ENCODE data around the gene ZNF747. TPM values are rescaled to one million over a fixed set of nuclear protein-coding genes. Genes with fewer than 3 reads are reported as not detected.

Gene ZNF747
- total and polyA plus RNA-seq, 8 donors = 6.6 to 11.8 (median 9.0) TPM

DNA sequence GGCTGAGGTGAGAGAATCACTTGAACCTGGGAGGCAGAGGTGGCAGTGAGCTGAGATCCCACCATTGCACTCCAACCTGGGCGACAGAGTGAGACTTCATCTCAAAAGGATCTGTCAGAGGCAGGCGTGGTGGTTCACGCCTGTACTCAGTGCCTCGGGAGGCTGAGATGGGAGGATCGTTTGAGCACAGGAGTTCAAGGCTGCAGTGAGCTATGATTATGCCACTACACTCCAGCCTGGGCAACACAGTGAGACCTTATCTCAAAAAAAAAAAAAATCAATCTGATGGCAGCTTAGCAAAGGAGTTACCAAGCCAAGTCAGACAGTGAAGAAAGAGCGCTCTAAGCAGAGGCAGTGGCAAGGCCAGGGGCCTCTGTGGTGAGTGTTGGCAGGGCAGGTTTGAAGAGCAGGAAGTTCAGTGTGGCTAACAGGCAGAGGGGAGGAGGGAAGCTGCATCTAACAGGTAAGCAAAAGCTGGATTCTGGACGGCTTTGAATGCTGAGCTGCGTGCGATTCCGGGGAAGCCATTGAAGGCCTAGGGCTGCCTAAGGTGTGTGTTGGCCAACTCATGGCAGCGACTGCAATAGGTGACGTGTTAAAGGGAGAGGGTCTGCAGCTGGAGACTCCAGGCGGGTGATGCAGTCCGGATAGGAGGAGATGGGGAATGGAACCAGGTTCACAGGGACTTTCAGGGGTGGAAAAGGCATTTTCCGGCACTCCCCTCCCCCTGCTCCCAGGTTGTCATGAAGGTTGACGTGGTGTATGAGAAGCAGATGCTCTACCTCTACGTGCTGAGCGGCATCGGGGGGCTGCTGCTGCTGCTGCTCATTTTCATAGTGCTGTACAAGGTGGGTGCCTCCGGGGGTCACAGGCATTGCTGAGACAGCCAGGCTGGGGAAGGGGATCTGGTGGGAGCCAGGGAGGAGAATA, 15.3 kb downstream of the ZNF747 start:
- intact Hi-C loops (cut with DNase I) = no loop called here
- DNase-seq (no peak), ATAC-seq (no peak)
- Histone ChIP-seq H3K36me3 (peaks cover 0 to 82% of the 10 kb centered on the region in 2 donors), H3K27me3 (no peaks in the 10 kb centered on the region), H3K27ac (no peak overlapping the region), H3K4me1 (no peaks in the 10 kb centered on the region), H3K9me3 (no peaks in the 10 kb centered on the region), H3K4me3 (no peak overlapping the region)
- TF ChIP-seq, protein P1, sequence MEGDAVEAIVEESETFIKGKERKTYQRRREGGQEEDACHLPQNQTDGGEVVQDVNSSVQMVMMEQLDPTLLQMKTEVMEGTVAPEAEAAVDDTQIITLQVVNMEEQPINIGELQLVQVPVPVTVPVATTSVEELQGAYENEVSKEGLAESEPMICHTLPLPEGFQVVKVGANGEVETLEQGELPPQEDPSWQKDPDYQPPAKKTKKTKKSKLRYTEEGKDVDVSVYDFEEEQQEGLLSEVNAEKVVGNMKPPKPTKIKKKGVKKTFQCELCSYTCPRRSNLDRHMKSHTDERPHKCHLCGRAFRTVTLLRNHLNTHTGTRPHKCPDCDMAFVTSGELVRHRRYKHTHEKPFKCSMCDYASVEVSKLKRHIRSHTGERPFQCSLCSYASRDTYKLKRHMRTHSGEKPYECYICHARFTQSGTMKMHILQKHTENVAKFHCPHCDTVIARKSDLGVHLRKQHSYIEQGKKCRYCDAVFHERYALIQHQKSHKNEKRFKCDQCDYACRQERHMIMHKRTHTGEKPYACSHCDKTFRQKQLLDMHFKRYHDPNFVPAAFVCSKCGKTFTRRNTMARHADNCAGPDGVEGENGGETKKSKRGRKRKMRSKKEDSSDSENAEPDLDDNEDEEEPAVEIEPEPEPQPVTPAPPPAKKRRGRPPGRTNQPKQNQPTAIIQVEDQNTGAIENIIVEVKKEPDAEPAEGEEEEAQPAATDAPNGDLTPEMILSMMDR (IDR thresholded peaks at IDR 0.05) = no peak

DNA sequence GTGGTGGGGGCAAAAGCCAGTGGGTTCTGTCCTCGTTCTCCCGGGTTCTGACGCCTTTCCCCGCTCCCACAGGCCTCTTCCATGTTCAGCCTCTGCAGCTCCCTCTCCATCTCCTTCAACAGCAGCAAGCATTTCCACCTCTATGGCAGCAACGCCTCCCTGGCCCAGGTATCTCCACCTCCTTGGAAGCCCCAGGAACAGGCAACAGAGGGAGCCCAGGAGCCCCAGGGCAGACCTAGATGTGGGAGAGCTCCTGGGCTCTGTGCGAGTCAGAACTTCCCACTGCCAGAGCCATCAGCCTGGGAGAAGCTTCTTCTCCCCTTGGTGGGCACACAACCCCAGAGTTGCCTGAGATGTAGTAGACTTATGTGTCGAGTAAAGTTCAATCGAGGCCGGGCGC, 16.1 kb downstream of the ZNF747 start:
- DNase-seq (no peak), ATAC-seq (no peak)
- peaks cover 0 to 87% of the 10 kb centered on the region in 2 donors for H3K36me3 ChIP-seq
- no peaks in the 10 kb centered on the region for H3K4me1 ChIP-seq
- H3K9me3 ChIP-seq = no peaks in the 10 kb centered on the region
- no peak overlapping the region for H3K4me3 ChIP-seq
- H3K27ac ChIP-seq = no peak overlapping the region
- H3K27me3 ChIP-seq = no peaks in the 10 kb centered on the region
- TF ChIP-seq, protein P1 (IDR thresholded peaks at IDR 0.05) = no peak
- intact Hi-C loops (cut with DNase I) = no loop called here

DNA sequence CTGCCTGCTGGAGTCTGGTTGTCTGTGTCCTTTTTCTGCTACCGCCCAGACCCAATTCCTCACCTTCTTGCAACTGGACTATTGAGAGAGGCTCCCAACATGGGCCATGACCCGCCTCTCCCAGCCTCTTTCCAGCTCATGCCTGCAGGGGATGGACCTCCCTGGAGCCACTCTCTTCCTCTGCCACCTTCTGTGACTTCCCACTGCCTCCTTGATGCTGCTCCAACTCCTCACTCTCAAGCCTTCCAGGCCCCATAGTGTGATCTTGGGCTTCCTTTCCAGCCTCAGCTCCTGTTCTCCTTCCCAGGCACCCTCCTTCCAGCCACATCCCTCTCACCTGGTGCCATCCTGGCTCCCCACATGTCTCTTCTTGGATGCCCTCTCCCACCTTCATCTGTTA, 19.4 kb downstream of the ZNF747 start:
- intact Hi-C loops (cut with DNase I) = no loop called here
- H3K36me3 ChIP-seq = peaks cover 0 to 100% of the 10 kb centered on the region in 2 donors
- H3K27me3 ChIP-seq = no peaks in the 10 kb centered on the region
- TF ChIP-seq, protein P1 (IDR thresholded peaks at IDR 0.05) = no peak
- no peak overlapping the region for H3K4me3 ChIP-seq
- ATAC-seq = no peak
- no peaks in the 10 kb centered on the region for H3K4me1 ChIP-seq
- no peaks in the 10 kb centered on the region for H3K9me3 ChIP-seq
- no peak for DNase-seq
- no peak overlapping the region for H3K27ac ChIP-seq

DNA sequence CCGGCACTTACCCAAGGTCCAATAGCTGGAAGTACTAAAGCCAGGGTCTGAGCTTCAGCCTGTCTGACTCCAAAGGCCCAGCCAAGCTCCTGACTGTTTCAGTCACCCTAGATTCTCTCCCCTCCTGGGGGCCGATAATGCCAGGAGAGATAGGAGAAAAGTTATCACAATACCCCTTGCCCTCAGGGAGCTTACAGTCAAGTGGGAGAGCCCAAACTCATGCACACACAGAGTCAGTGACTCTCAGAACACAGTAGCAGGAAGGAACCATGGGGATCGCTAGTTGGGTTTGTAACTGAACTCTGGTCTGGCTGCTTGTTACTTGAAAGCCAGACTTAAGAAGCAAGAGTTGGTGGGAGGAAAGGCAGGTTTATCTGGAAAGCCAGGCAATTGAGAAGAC, 23.1 kb downstream of the ZNF747 start:
- H3K36me3 ChIP-seq = peaks cover 0 to 99% of the 10 kb centered on the region in 2 donors
- ATAC-seq = no peak

DNA sequence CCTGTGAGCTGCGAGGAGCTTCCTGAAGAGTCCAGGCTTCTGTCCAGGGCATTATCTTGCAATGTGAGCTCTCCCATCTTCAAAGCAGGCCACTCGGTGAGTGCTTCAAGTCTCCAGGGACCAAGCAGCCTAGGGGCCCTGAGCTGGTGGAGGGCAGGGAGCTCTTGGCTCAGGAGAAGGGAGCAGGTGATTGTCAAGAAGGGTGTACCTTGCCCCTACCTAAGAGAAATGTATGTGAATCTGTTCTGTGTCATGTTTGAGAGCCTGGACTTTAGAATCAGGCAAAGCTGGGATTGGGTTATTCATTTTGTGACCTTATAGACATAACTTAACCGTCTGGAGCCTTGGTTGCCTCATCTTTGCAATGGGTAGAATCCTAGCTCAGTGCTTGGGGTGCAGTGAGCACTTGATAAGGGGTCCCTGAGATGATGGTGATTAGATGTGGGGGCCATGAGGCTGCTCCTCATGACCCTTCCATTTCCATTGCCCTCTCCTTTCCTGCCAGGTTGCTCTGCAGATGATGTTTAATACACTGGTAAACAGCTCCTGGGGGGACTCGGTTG, 24.2 kb downstream of the ZNF747 start:
- Histone ChIP-seq H3K27ac (no peak overlapping the region), H3K9me3 (no peaks in the 10 kb centered on the region), H3K4me3 (no peak overlapping the region), H3K36me3 (peaks cover 0 to 97% of the 10 kb centered on the region in 2 donors), H3K27me3 (no peaks in the 10 kb centered on the region), H3K4me1 (no peaks in the 10 kb centered on the region)
- DNase-seq (no peak), ATAC-seq (no peak)
- intact Hi-C loops (cut with DNase I) = no loop called here
- TF ChIP-seq, protein P1 (IDR thresholded peaks at IDR 0.05) = no peak

More for the DNA sequence above, 23.1 kb downstream of the ZNF747 start:
- intact Hi-C loops (cut with DNase I) = no loop called here
- TF ChIP-seq, protein P1 (IDR thresholded peaks at IDR 0.05) = no peak
- no peak overlapping the region for H3K4me3 ChIP-seq
- H3K4me1 ChIP-seq = no peaks in the 10 kb centered on the region
- H3K27ac ChIP-seq = no peak overlapping the region
- H3K27me3 ChIP-seq = no peaks in the 10 kb centered on the region
- no peak for DNase-seq
- H3K9me3 ChIP-seq = no peaks in the 10 kb centered on the region
